Measurements from ENCODE around the gene DAB1. TPM values are rescaled to one million over a fixed set of nuclear protein-coding genes. Genes with fewer than 3 reads are reported as not detected.

Gene DAB1
- total RNA-seq, 1 experiment from 2014 or later: not detected

DNA sequence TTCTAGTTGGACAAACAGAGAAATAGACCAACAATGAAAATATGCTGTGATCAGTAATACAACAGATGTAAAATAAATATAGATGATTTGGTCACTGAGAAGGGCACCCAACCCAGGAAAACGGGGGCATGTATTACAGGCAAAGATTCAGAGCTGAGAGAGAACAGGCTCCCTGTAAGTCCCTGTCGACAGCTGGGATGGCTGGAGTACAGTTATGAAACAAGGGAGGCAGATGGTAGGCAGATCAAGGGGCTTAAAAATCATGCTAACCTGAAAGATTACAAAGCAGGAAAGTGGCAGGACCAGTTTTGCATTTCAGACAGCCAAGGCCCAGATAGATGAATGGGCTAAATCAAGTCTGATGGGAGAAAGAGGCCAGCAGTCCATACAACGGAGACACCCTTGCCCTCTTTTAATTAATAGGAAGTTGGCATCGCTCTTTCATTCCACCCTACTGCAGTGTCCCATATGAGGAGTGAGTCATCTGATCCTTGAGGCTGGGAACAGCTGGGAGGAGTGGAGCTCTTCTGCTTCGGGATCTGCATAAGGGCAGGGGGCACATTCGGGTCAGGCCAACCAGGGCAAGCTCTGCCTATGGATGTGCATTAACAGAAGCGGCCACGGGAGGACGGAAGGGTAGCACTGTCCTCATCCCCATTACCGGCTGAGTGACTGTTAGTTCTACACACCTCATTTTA is 171.1 kb downstream of the DAB1 start:
- no peak for DNase-seq (ENCODE audit: low read depth, low spot score)
- TF ChIP-seq, protein P1, sequence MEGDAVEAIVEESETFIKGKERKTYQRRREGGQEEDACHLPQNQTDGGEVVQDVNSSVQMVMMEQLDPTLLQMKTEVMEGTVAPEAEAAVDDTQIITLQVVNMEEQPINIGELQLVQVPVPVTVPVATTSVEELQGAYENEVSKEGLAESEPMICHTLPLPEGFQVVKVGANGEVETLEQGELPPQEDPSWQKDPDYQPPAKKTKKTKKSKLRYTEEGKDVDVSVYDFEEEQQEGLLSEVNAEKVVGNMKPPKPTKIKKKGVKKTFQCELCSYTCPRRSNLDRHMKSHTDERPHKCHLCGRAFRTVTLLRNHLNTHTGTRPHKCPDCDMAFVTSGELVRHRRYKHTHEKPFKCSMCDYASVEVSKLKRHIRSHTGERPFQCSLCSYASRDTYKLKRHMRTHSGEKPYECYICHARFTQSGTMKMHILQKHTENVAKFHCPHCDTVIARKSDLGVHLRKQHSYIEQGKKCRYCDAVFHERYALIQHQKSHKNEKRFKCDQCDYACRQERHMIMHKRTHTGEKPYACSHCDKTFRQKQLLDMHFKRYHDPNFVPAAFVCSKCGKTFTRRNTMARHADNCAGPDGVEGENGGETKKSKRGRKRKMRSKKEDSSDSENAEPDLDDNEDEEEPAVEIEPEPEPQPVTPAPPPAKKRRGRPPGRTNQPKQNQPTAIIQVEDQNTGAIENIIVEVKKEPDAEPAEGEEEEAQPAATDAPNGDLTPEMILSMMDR (IDR thresholded peaks at IDR 0.05 in 2 of 3, conservative IDR thresholded peaks at IDR 0.05 in 1 of 3; ENCODE audit: borderline replicate concordance in 1 of 3, insufficient read depth in 1 of 3, low read depth in 2 of 3, low read length in 2 of 3): no peak
- no peak for TF ChIP-seq YY1 (IDR thresholded peaks at IDR 0.05; ENCODE audit: extremely low read depth, insufficient replicate concordance, low read depth, low read length)
- TF ChIP-seq SP1 (IDR thresholded peaks at IDR 0.05; ENCODE audit: low read depth): no peak
- TF ChIP-seq SRF (IDR thresholded peaks at IDR 0.05; ENCODE audit: low read depth): no peak
- TF ChIP-seq, protein P2, sequence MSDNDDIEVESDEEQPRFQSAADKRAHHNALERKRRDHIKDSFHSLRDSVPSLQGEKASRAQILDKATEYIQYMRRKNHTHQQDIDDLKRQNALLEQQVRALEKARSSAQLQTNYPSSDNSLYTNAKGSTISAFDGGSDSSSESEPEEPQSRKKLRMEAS (IDR thresholded peaks at IDR 0.05): no peak
- TF ChIP-seq JUND (IDR thresholded peaks at IDR 0.05): no peak
- no peak for TF ChIP-seq SIN3A (IDR thresholded peaks at IDR 0.05; ENCODE audit: low read depth)
- TF ChIP-seq ZFX (IDR thresholded peaks at IDR 0.05): no peak
- TF ChIP-seq CEBPB (IDR thresholded peaks at IDR 0.05; ENCODE audit: low read depth): no peak
- TF ChIP-seq ZNF274 (IDR thresholded peaks at IDR 0.05; ENCODE audit: low read depth, low read length): no peak
- no peak for TF ChIP-seq FOSL1 (IDR thresholded peaks at IDR 0.05; ENCODE audit: low read depth)
- TF ChIP-seq, protein P3, sequence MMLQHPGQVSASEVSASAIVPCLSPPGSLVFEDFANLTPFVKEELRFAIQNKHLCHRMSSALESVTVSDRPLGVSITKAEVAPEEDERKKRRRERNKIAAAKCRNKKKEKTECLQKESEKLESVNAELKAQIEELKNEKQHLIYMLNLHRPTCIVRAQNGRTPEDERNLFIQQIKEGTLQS (IDR thresholded peaks at IDR 0.05): no peak
- TF ChIP-seq, protein P4, sequence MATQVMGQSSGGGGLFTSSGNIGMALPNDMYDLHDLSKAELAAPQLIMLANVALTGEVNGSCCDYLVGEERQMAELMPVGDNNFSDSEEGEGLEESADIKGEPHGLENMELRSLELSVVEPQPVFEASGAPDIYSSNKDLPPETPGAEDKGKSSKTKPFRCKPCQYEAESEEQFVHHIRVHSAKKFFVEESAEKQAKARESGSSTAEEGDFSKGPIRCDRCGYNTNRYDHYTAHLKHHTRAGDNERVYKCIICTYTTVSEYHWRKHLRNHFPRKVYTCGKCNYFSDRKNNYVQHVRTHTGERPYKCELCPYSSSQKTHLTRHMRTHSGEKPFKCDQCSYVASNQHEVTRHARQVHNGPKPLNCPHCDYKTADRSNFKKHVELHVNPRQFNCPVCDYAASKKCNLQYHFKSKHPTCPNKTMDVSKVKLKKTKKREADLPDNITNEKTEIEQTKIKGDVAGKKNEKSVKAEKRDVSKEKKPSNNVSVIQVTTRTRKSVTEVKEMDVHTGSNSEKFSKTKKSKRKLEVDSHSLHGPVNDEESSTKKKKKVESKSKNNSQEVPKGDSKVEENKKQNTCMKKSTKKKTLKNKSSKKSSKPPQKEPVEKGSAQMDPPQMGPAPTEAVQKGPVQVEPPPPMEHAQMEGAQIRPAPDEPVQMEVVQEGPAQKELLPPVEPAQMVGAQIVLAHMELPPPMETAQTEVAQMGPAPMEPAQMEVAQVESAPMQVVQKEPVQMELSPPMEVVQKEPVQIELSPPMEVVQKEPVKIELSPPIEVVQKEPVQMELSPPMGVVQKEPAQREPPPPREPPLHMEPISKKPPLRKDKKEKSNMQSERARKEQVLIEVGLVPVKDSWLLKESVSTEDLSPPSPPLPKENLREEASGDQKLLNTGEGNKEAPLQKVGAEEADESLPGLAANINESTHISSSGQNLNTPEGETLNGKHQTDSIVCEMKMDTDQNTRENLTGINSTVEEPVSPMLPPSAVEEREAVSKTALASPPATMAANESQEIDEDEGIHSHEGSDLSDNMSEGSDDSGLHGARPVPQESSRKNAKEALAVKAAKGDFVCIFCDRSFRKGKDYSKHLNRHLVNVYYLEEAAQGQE (IDR thresholded peaks at IDR 0.05; ENCODE audit: low read depth): no peak
- Histone ChIP-seq H3K9ac (ENCODE audit: low read length) (no peak overlapping the region), H3K4me1 (ENCODE audit: control insufficient read depth in 1 of 2, insufficient read depth in 2 of 2, low read length in 2 of 2) (no peaks in the 10 kb centered on the region), H4K20me1 (ENCODE audit: insufficient read depth) (no peaks in the 10 kb centered on the region), H2AFZ (ENCODE audit: low read depth, low read length, poor library complexity, severe bottlenecking) (no peak overlapping the region), H3K4me3 (replicated peaks in 1 of 2; ENCODE audit: low read depth in 1 of 2, low read length in 2 of 2) (no peak overlapping the region), H3K9me2 (ENCODE audit: insufficient read depth) (no peaks in the 10 kb centered on the region), H3K36me3 (ENCODE audit: control insufficient read depth in 1 of 2, insufficient read depth in 2 of 2, low read length in 2 of 2) (no peaks in the 10 kb centered on the region), H3K9me3 (ENCODE audit: control insufficient read depth in 1 of 2, insufficient read depth in 1 of 2, low read depth in 1 of 2, low read length in 2 of 2) (no peaks in the 10 kb centered on the region), H3K27me3 (ENCODE audit: insufficient read depth, low read length) (no peaks in the 10 kb centered on the region), H3K4me2 (ENCODE audit: low read length) (no peak overlapping the region), H3K79me2 (ENCODE audit: insufficient read depth, low read length) (no peaks in the 10 kb centered on the region), H3K27ac (ENCODE audit: low read depth, low read length) (no peak overlapping the region)
- BruUV-seq (replicated peaks): no TSS peak
- ChIA-PET CTCF (no interaction called here), POLR2A (no interaction called here), RAD21 (ENCODE audit: low non-redundant PET in 1 of 2, low total read pairs in 2 of 2, uncharacterized antibody in 2 of 2, unreplicated experiment in 2 of 2) (no interaction called here)
- ATAC-seq: no peak
- intact Hi-C loops (cut with micrococcal nuclease): no loop called here

All from HCT116 (cell line).